Measurements from ENCODE around the gene B3GNT9.

B3GNT9 gene, protein sequence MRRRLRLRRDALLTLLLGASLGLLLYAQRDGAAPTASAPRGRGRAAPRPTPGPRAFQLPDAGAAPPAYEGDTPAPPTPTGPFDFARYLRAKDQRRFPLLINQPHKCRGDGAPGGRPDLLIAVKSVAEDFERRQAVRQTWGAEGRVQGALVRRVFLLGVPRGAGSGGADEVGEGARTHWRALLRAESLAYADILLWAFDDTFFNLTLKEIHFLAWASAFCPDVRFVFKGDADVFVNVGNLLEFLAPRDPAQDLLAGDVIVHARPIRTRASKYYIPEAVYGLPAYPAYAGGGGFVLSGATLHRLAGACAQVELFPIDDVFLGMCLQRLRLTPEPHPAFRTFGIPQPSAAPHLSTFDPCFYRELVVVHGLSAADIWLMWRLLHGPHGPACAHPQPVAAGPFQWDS

DNA sequence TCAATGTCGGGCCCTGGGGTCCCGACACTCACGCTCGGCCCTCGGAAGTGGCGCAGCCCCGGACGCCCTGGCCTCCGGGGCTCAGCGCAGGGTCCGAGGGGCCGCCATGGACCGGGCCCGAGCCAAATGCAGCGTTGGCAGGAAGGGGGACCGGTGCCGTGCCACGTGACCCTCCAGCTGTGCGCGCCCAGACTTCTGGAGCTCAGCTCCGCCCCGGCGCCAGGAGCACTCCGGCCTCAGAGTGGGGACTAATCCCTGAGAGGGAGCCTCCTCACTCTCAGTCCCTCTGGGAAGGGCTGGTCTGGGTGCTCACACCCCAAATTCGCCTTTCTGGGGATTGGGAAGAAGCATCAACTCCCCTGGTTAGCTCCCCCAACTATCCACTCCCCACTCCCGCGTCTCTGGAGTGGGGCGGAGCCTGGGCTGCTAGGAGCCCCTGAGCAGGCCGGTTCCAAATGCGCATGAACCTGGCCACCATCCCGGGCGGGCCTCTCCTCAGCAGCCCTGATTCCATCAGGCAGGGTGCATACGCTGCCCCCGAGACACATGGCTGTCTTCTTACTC is at the start of gene B3GNT9:
Gene B3GNT9, minus strand, starts transcription at position 166 of the 564 bp plus-strand sequence. CDS start 513 bp downstream, outside the sequence.
- H3K27ac ChIP-seq: no peak within 1 kb of the TSS
- TF ChIP-seq, protein P1, sequence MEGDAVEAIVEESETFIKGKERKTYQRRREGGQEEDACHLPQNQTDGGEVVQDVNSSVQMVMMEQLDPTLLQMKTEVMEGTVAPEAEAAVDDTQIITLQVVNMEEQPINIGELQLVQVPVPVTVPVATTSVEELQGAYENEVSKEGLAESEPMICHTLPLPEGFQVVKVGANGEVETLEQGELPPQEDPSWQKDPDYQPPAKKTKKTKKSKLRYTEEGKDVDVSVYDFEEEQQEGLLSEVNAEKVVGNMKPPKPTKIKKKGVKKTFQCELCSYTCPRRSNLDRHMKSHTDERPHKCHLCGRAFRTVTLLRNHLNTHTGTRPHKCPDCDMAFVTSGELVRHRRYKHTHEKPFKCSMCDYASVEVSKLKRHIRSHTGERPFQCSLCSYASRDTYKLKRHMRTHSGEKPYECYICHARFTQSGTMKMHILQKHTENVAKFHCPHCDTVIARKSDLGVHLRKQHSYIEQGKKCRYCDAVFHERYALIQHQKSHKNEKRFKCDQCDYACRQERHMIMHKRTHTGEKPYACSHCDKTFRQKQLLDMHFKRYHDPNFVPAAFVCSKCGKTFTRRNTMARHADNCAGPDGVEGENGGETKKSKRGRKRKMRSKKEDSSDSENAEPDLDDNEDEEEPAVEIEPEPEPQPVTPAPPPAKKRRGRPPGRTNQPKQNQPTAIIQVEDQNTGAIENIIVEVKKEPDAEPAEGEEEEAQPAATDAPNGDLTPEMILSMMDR (conservative IDR thresholded peaks at IDR 0.05): no peak

DNA sequence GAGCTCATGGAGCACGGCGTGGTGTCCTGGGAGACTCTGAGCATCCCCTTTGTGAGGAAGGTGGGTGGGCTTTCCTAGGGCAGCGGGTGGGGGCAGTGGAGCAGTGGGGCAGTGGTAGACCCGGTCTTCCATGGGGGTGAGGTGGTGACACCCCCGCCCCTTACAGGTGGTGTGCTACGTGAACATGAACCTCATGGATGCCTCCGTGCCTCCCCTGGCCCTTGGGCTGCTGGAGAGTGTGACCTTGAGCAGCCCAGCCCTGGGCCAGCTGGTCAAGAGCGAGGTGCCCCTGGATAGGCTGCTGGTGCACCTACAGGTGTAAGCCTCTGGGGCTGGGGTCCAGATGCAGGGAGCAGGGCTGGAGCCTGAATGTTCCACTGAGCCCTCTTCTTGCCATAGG is 49.7 kb upstream of the B3GNT9 start:
- TF ChIP-seq, protein P1 (conservative IDR thresholded peaks at IDR 0.05): no peak
- no peak overlapping the region for H3K27ac ChIP-seq

- H3K27ac ChIP-seq: no peak overlapping the region
- TF ChIP-seq, protein P1 (conservative IDR thresholded peaks at IDR 0.05): no peak
These were observed 49.0 kb upstream of the B3GNT9 start for GRCh38 chr16:67199808-67200198.

DNA sequence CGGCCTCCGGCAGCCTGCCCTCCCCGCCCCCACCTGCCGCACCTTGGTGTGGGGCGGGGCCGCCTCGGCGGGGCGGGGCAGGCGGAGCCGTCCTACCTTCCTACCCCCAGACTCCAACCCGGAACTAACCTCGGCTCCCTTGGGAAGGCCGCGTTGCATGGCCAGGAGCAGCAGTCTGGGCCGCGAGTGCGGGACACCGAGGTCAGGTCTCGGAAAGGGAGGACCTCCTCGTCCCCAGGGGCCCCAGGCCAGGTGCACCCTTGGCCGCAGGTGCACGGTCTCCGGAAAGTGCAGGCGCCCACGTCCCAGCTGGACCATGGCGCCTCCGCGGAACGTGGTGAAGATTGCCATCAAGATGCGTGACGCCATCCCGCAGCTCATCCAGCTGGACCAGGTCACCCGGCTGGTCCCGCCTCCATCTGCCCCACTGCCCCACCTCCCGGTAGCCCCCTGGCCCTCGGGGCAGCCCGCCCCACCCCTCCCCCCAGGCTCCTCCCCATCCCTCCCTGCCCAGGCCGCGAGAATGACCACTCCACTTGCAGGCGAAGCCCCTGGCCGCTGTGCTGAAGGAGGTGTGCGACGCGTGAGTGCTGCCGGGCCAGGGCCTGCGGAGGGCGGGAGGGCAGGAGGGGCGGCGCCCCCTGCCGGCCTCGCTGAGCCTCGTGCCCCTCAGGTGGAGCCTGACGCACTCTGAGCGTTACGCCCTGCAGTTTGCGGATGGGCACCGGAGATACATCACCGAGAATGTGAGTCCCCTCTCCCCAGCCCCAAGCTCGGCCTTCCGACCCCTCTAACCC is 48.4 kb upstream of the B3GNT9 start, which contains the start of gene ELMO3:
Gene ELMO3, plus strand, starts transcription at position 121 of the 797 bp plus-strand sequence. Its CDS starts 196 bp downstream, at position 317.
- TF ChIP-seq, protein P1 (conservative IDR thresholded peaks at IDR 0.05): no peak
- no peak within 1 kb of the TSS for H3K27ac ChIP-seq

DNA sequence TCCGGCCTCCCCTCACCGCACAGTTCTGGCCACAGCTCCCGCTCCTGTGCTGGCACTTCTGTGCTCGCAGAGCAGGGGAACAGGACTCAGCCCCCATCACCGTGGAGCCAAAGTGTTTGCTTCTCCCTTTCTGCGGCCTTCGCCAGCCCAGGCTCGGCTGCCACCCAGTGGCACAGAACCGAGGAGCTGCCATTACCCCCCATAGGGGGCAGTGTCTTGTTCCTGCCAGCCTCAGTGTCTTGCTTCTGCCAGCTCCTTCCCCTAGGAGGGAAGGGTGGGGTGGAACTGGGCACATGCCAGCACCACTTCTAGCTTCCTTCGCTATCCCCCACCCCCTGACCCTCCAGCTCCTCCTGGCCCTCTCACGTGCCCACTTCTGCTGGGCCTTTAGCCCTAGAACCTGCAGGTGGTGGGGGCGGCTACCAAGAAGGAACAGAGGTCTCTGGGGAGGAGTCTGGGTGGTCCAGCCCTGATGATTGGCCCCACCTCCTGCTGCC is 47.5 kb upstream of the B3GNT9 start:
- TF ChIP-seq, protein P1 (conservative IDR thresholded peaks at IDR 0.05): no peak; the same call in 1 of the 2 replicates

GRCh38 chr16:67197704-67198103 is 46.9 kb upstream of the B3GNT9 start:
- no peak overlapping the region for H3K27ac ChIP-seq
- TF ChIP-seq, protein P1 (conservative IDR thresholded peaks at IDR 0.05): no peak

More for the DNA sequence above, 47.5 kb upstream of the B3GNT9 start:
- H3K27ac ChIP-seq: no peak overlapping the region

DNA sequence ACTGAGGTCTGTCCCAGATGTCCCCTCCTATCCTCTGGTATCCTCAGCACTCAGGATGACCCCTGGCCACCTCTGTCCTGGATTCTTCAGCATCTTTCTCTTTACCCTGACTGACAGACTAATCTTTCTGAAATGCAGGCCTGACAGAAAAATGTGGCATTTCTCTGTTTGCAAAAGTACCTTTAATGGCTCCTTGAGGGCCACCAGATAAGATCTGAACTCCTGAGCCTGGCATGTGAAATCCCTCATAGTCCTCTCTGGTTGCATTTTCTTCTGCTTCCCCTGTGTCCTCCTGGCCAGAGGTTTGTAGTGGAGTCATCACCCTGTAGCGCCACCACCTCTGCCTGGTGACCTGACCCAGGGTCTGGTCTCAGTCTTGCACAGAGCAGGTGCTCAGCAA is 46.1 kb upstream of the B3GNT9 start:
- TF ChIP-seq, protein P1 (conservative IDR thresholded peaks at IDR 0.05): no peak
- no peak overlapping the region for H3K27ac ChIP-seq

Measured in VCaP (cell line).